Loucy (cell line): ENCODE results near the gene C16orf96.

Experiments used
- H2AFZ ChIP-seq: fragments of 200-600 bp; sonication (generic); 2 replicates; pipeline ENCODE4 v1.6.0; 2016; ENCODE audit warnings: antibody characterized with exemption, mild to moderate bottlenecking, low read length, moderate library complexity
- H3F3A ChIP-seq: fragments of 200-600 bp; 2 replicates; pipeline ENCODE4 v1.6.0; 2016; ENCODE audit warnings: antibody characterized with exemption, low read depth, mild to moderate bottlenecking
- H3K27me3 ChIP-seq: fragments of 200-600 bp; sonication (generic); 2 replicates; pipeline ENCODE4 v1.6.1; 2014; ENCODE audit warnings: low read length, mild to moderate bottlenecking; ENCODE audit not compliant: insufficient read depth, poor library complexity, severe bottlenecking
- H3K36me3 ChIP-seq: fragments of 200-600 bp; sonication (generic); 2 replicates; pipeline ENCODE4 v1.6.1; 2016; ENCODE audit warnings: low read length; ENCODE audit not compliant: insufficient read depth
- H3K4me1 ChIP-seq: fragments of 200-600 bp; sonication (generic); 2 replicates; pipeline ENCODE4 v1.5.1; 2014; ENCODE audit warnings: low read length, mild to moderate bottlenecking; ENCODE audit not compliant: insufficient read depth, poor library complexity, severe bottlenecking
- H3K4me2 ChIP-seq: fragments of 200-600 bp; sonication (generic); 2 replicates; pipeline ENCODE4 v1.6.0; 2014; ENCODE audit warnings: antibody characterized with exemption, low read length, low read depth, mild to moderate bottlenecking; ENCODE audit not compliant: poor library complexity, severe bottlenecking
- H3K4me3 ChIP-seq: fragments of 200-600 bp; sonication (generic); 2 replicates; pipeline ENCODE4 v1.5.1; 2014; ENCODE audit warnings: low read length, mild to moderate bottlenecking, mixed read lengths; ENCODE audit not compliant: poor library complexity, severe bottlenecking
- H3K79me2 ChIP-seq: fragments of 200-600 bp; sonication (generic); 2 replicates; pipeline ENCODE4 v1.6.1; 2014; ENCODE audit warnings: low read length; ENCODE audit not compliant: insufficient read depth
- H3K9ac ChIP-seq: fragments of 200-600 bp; sonication (generic); 2 replicates; pipeline ENCODE4 v1.6.0; 2014; ENCODE audit warnings: mild to moderate bottlenecking, low read depth, low read length, moderate library complexity; ENCODE audit not compliant: poor library complexity, severe bottlenecking
- H3K9me2 ChIP-seq: fragments of 200-600 bp; sonication (generic); replicated peaks from 2 replicates; pipeline ENCODE4 v1.6.1; 2016; ENCODE audit warnings: low read depth, low read length, mixed read lengths
- H3K9me3 ChIP-seq: fragments of 200-600 bp; sonication (generic); 2 replicates; pipeline ENCODE4 v1.6.1; 2014; ENCODE audit warnings: mild to moderate bottlenecking, antibody characterized with exemption, low read length, low read depth; ENCODE audit not compliant: insufficient read depth
- H4K20me1 ChIP-seq: fragments of 200-600 bp; sonication (generic); 2 replicates; pipeline ENCODE4 v1.6.0; 2014; ENCODE audit warnings: antibody characterized with exemption, low read length, mild to moderate bottlenecking; ENCODE audit not compliant: insufficient read depth, poor library complexity, severe bottlenecking
- CTCF ChIP-seq: fragments of 200-600 bp; sonication (generic); conservative IDR thresholded peaks from 2 replicates; pipeline ENCODE4 v1.5.1; 2014; ENCODE audit warnings: mild to moderate bottlenecking, antibody characterized with exemption, low read length
- EZH2phosphoT487 ChIP-seq: fragments of 200-600 bp; IDR thresholded peaks from 2 replicates; pipeline ENCODE4 v1.6.1; 2018; ENCODE audit warnings: antibody characterized with exemption, mild to moderate bottlenecking, moderate library complexity, borderline replicate concordance

Gene C16orf96

GRCh38 chr16:4566144-4566543 is 10.0 kb downstream of the C16orf96 start:
- Histone ChIP-seq H3K36me3 (no peaks in the 10 kb centered on the region), H3K9me2 (no peaks in the 10 kb centered on the region), H3K79me2 (no peaks in the 10 kb centered on the region), H4K20me1 (no peaks in the 10 kb centered on the region), H2AFZ (no peak overlapping the region), H3K9ac (no peak overlapping the region), H3K4me1 (no peaks in the 10 kb centered on the region), H3K4me2 (no peak overlapping the region), H3K27me3 (no peaks in the 10 kb centered on the region), H3K9me3 (no peaks in the 10 kb centered on the region), H3F3A (no peaks in the 10 kb centered on the region), H3K4me3 (no peak overlapping the region)
- TF ChIP-seq EZH2phosphoT487 (no peak), CTCF (no peak)

- H4K20me1 ChIP-seq: no peaks in the 10 kb centered on the region
- H2AFZ ChIP-seq: no peak overlapping the region
- TF ChIP-seq CTCF (no peak), EZH2phosphoT487 (no peak)
- H3K9me3 ChIP-seq: no peaks in the 10 kb centered on the region
- H3K9me2 ChIP-seq: no peaks in the 10 kb centered on the region
- no peaks in the 10 kb centered on the region for H3K36me3 ChIP-seq
- H3K4me2 ChIP-seq: no peak overlapping the region
- peaks cover 7% of the 10 kb centered on the region for H3K4me1 ChIP-seq
- H3K79me2 ChIP-seq: no peaks in the 10 kb centered on the region
- H3K9ac ChIP-seq: no peak overlapping the region
- no peak overlapping the region for H3K4me3 ChIP-seq
- H3F3A ChIP-seq: no peaks in the 10 kb centered on the region
- H3K27me3 ChIP-seq: no peaks in the 10 kb centered on the region
Observed at GRCh38 chr16:4570086-4570485, 13.9 kb downstream of the C16orf96 start.

- no peak overlapping the region for H3K4me3 ChIP-seq
- no peaks in the 10 kb centered on the region for H4K20me1 ChIP-seq
- no peaks in the 10 kb centered on the region for H3K79me2 ChIP-seq
- no peaks in the 10 kb centered on the region for H3K9me2 ChIP-seq
- H2AFZ ChIP-seq: no peak overlapping the region
- no peaks in the 10 kb centered on the region for H3F3A ChIP-seq
- peaks cover 11% of the 10 kb centered on the region for H3K4me1 ChIP-seq
- H3K9ac ChIP-seq: no peak overlapping the region
- H3K27me3 ChIP-seq: no peaks in the 10 kb centered on the region
- H3K9me3 ChIP-seq: no peaks in the 10 kb centered on the region
- no peaks in the 10 kb centered on the region for H3K36me3 ChIP-seq
- H3K4me2 ChIP-seq: no peak overlapping the region
- TF ChIP-seq EZH2phosphoT487: no peak
- no peak for TF ChIP-seq CTCF
Observed at GRCh38 chr16:4570688-4571321, 14.7 kb downstream of the C16orf96 start.
